H1 (cell line): ENCODE measurements around the gene DPEP3. TPM values are rescaled to one million over a fixed set of nuclear protein-coding genes. Genes with fewer than 3 reads are reported as not detected.
"Not testable (repeated sequence)": the region's sequence is repeated elsewhere in the genome, so short reads cannot be mapped to it uniquely, and the experiment has no call there.

Experiments used
- CTCF ChIA-PET: fragments of 300-600 bp; sonication (Branson Sonifier 250); formaldehyde crosslinking; loops from one replicate; lab custom pipeline; 2021; ENCODE audit not compliant: partially characterized antibody; lab: Charles Lee
- POLR2A ChIA-PET: fragments of 300-600 bp; sonication (Branson Sonifier 250); formaldehyde crosslinking; loops from one replicate; lab custom pipeline; 2021; ENCODE audit warnings: inconsistent platforms; ENCODE audit not compliant: partially characterized antibody; lab: Charles Lee
- DNase-seq, 2 experiments: peaks; one replicate each; pipeline versions ENCODE4 v3.0.0 to v3.0.0-alpha.2; 2010 to 2022; ENCODE audit warnings: low spot score in 2 of 2, low read depth in 1 of 2, mixed read lengths in 1 of 2
- FAIRE-seq: peaks from 2 replicates; lab custom pipeline; 2011; peaks lifted over from hg19 to GRCh38; lab: Jason Lieb, UNC
- H2AFZ ChIP-seq: 2 replicates; pipeline ENCODE4 v1.8.1; 2012; ENCODE audit warnings: low read length, inconsistent platforms
- H2AK5ac ChIP-seq: 2 replicates; pipeline ENCODE4 v1.6.1; 2013; ENCODE audit warnings: low read depth, low read length
- H2BK120ac ChIP-seq: replicated peaks from 2 replicates; pipeline ENCODE3; 2013; ENCODE audit warnings: low read depth, low read length, inconsistent platforms
- H2BK12ac ChIP-seq: 2 replicates; pipeline ENCODE4 v1.6.1; 2013; ENCODE audit warnings: low read depth, low read length
- H2BK15ac ChIP-seq: 2 replicates; pipeline ENCODE4 v1.6.1; 2013; ENCODE audit warnings: low read length
- H2BK20ac ChIP-seq: 2 replicates; pipeline ENCODE4 v1.6.1; 2013; ENCODE audit warnings: low read length
- H2BK5ac ChIP-seq: 2 replicates; pipeline ENCODE4 v1.6.1; 2013; ENCODE audit warnings: low read depth, low read length
- H3K14ac ChIP-seq: 2 replicates; pipeline ENCODE4 v1.6.1; 2013; ENCODE audit warnings: inconsistent platforms; ENCODE audit not compliant: insufficient read length
- H3K18ac ChIP-seq: 2 replicates; pipeline ENCODE4 v1.6.1; 2013; ENCODE audit warnings: low read length; ENCODE audit errors: extremely low read depth
- H3K23ac ChIP-seq: 2 replicates; pipeline ENCODE4 v1.6.1; 2013; ENCODE audit warnings: inconsistent platforms; ENCODE audit not compliant: insufficient read length
- H3K23me2 ChIP-seq: 2 replicates; pipeline ENCODE4 v1.6.1; 2013; ENCODE audit warnings: low read depth, low read length
- H3K27ac ChIP-seq: 2 replicates; pipeline ENCODE4 v1.6.1; 2011; ENCODE audit warnings: low read depth, low read length, inconsistent platforms
- H3K27me3 ChIP-seq, 4 experiments: replicated peaks in 1 of 4; 1 replicate in 1 of 4; 2 replicates in 3 of 4; pipeline versions ENCODE4 v1.6.1 to v1.8.1; 2011 to 2013; ENCODE audit warnings: low read length in 3 of 4, mild to moderate bottlenecking in 3 of 4, inconsistent platforms in 2 of 4, mixed read lengths in 2 of 4, moderate library complexity in 1 of 4; ENCODE audit not compliant: control insufficient read depth in 3 of 4, insufficient read depth in 3 of 4; ENCODE audit errors: extremely low read depth in 1 of 4
- H3K36me3 ChIP-seq, 4 experiments: 2 replicates each; pipeline versions ENCODE4 v1.6.1 to v1.8.1; 2011 to 2013; ENCODE audit warnings: mild to moderate bottlenecking in 4 of 4, low read length in 3 of 4, moderate library complexity in 2 of 4, control low read depth in 1 of 4, inconsistent platforms in 1 of 4; ENCODE audit not compliant: insufficient read depth in 4 of 4, control insufficient read depth in 2 of 4
- H3K4ac ChIP-seq: replicated peaks from 2 replicates; pipeline ENCODE3; 2013; ENCODE audit warnings: low read length, low read depth, mixed read lengths, inconsistent platforms; ENCODE audit not compliant: insufficient read length
- H3K4me1 ChIP-seq, 4 experiments: replicated peaks in 1 of 4; 1 replicate in 1 of 4; 2 replicates in 3 of 4; pipeline versions ENCODE4 v1.6.1 to v1.8.1; 2011 to 2013; ENCODE audit warnings: low read length in 3 of 4, inconsistent platforms in 2 of 4, mixed read lengths in 1 of 4; ENCODE audit not compliant: insufficient read depth in 4 of 4, control insufficient read depth in 3 of 4
- H3K4me2 ChIP-seq, 2 experiments: 2 replicates each; pipeline versions ENCODE4 v1.6.1 to v1.8.1; 2011 to 2013; ENCODE audit warnings: low read depth in 2 of 2, low read length in 2 of 2, control low read depth in 1 of 2, inconsistent platforms in 1 of 2, mild to moderate bottlenecking in 1 of 2; ENCODE audit not compliant: insufficient read depth in 1 of 2
- H3K4me3 ChIP-seq, 4 experiments: fragments of 200-600, 300-600 bp in 1 of 4; sonication (generic), shearing (Covaris generic), sonication (Bioruptor Twin) in 1 of 4; 2 replicates each; pipeline versions ENCODE4 v1.5.1 to v1.8.1; 2011 to 2016; ENCODE audit warnings: low read length in 4 of 4, low read depth in 3 of 4, control low read depth in 2 of 4, inconsistent platforms in 2 of 4, mild to moderate bottlenecking in 2 of 4, mixed read lengths in 1 of 4, moderate library complexity in 1 of 4; ENCODE audit not compliant: insufficient read depth in 2 of 4; ENCODE audit errors: extremely low read depth in 1 of 4
- H3K56ac ChIP-seq: replicated peaks from 2 replicates; pipeline ENCODE3; 2013; ENCODE audit warnings: low read depth, mild to moderate bottlenecking, mixed read lengths, low read length, inconsistent platforms; ENCODE audit not compliant: insufficient read length
- H3K79me1 ChIP-seq: 2 replicates; pipeline ENCODE4 v1.6.1; 2013; ENCODE audit warnings: low read depth, low read length, control low read depth
- H3K79me2 ChIP-seq, 2 experiments: 2 replicates each; pipeline versions ENCODE4 v1.6.1 to v1.8.1; 2012 to 2013; ENCODE audit warnings: low read length in 2 of 2, mild to moderate bottlenecking in 2 of 2, inconsistent platforms in 1 of 2; ENCODE audit not compliant: insufficient read depth in 2 of 2, control insufficient read depth in 1 of 2
- H3K9ac ChIP-seq, 4 experiments: replicated peaks in 1 of 4; 1 replicate in 1 of 4; 2 replicates in 3 of 4; pipeline versions ENCODE4 v1.6.1 to v1.8.1; 2011 to 2013; ENCODE audit warnings: low read depth in 3 of 4, low read length in 3 of 4, control low read depth in 2 of 4, mild to moderate bottlenecking in 2 of 4, moderate library complexity in 2 of 4, inconsistent platforms in 1 of 4; ENCODE audit errors: extremely low read depth in 1 of 4
- H3K9me3 ChIP-seq, 2 experiments: 2 replicates each; pipeline versions ENCODE4 v1.6.1 to v1.8.1; 2012 to 2013; ENCODE audit warnings: mild to moderate bottlenecking in 2 of 2, moderate library complexity in 2 of 2, control low read depth in 1 of 2, inconsistent platforms in 1 of 2, low read depth in 1 of 2, low read length in 1 of 2, mixed read lengths in 1 of 2; ENCODE audit not compliant: insufficient read depth in 2 of 2
- H4K20me1 ChIP-seq, 2 experiments: replicated peaks in 1 of 2; 2 replicates each; pipeline versions ENCODE3 to v1.8.1; 2011 to 2013; ENCODE audit warnings: inconsistent platforms in 2 of 2, low read length in 2 of 2, mild to moderate bottlenecking in 1 of 2; ENCODE audit not compliant: insufficient read depth in 2 of 2, control insufficient read depth in 1 of 2
- H4K5ac ChIP-seq: 2 replicates; pipeline ENCODE4 v1.6.1; 2013; ENCODE audit warnings: low read length, low read depth, mixed read lengths, inconsistent platforms; ENCODE audit not compliant: insufficient read length
- H4K8ac ChIP-seq: 2 replicates; pipeline ENCODE4 v1.8.0; 2013; ENCODE audit warnings: mild to moderate bottlenecking, moderate library complexity, low read length, inconsistent platforms; ENCODE audit not compliant: insufficient read depth; ENCODE audit errors: extremely low read depth
- H4K91ac ChIP-seq: replicated peaks from 2 replicates; pipeline ENCODE3; 2013; ENCODE audit warnings: low read length, mixed read lengths, inconsistent platforms; ENCODE audit not compliant: insufficient read length
- WGBS, 2 experiments: shearing (Covaris generic) in 1 of 2; methylation state at CpG; one replicate each; pipeline versions ENCODE4 v1.1.6 to v1.1.7; 2013 to 2015; ENCODE audit warnings: low lambda C conversion rate in 2 of 2, mixed read lengths in 2 of 2, inconsistent platforms in 1 of 2, low coverage in 1 of 2, missing lambda C conversion rate in 1 of 2; ENCODE audit not compliant: insufficient replicate concordance in 2 of 2, insufficient coverage in 1 of 2, insufficient read length in 1 of 2; ENCODE audit errors: extremely low coverage in 1 of 2, missing lambda C conversion rate in 1 of 2; 5-methylcytosine and 5-hydroxymethylcytosine counted together
- polyA plus RNA-seq, 7 experiments: library from polyadenylated mRNA; depleted of rRNA in 3 of 7; stranded (reverse) in 5 of 7; unstranded in 2 of 7; fragments of >200 nt in 5 of 7; fragments of 200-250 nt in 2 of 7; gene quantifications; 1 replicate in 5 of 7; 2 replicates in 1 of 7; 4 replicates in 1 of 7; pipeline versions ENCODE4 v1.2.1 to v1.2.3, GENCODE V29; 2011 to 2013; ENCODE audit warnings: missing spikeins in 2 of 7, mixed read lengths in 2 of 7
- total RNA-seq: library from RNA; stranded (reverse); fragmentation: NEBNext Ultra II Directional; extraction: Animal tissue kit (Norgen Biotek cat#: 25700); gene quantifications from 2 replicates; pipeline ENCODE4 v1.2.1, GENCODE V29; 2021

DPEP3 gene
- total and polyA plus RNA-seq, 2 of the 8 experiments (the other 6 are each of a cell fraction or from before 2014, with no cell fraction given): 6.5 to 9.9 TPM

DNA sequence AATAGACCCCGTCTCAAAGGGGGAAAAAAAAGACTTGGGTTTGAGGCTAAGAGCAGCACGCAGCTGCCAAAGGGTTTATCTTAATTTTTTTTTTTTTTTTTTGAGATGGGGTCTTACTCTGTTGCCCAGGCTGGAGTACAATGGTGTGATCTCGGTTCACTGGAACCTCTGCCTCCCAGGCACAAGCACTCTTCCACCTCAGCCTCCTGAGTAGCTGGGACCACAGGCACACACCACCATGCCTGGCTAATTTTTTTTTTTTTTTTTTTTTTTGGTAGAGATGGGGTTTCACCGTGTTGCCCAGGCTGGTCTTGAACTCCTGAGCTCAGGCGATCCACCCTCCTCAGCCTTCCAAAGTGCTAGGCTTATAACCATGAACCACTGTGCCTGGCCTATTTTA, 42.6 kb downstream of the DPEP3 start:
- H2BK15ac ChIP-seq, H3K27ac ChIP-seq, POLR2A ChIA-PET, H3K27me3 ChIP-seq, H3K56ac ChIP-seq, H3K79me1 ChIP-seq, H3K4me3 ChIP-seq, H3K23ac ChIP-seq, H3K79me2 ChIP-seq, H2BK20ac ChIP-seq, H2AFZ ChIP-seq, H3K4ac ChIP-seq, H4K5ac ChIP-seq, H3K9me3 ChIP-seq, H3K36me3 ChIP-seq, H3K14ac ChIP-seq, H4K91ac ChIP-seq, H3K18ac ChIP-seq, FAIRE-seq, H2BK12ac ChIP-seq, H2BK120ac ChIP-seq, DNase-seq, H3K9ac ChIP-seq, H4K8ac ChIP-seq, H2BK5ac ChIP-seq: not testable (repeated sequence)
- CTCF ChIA-PET: interaction anchor here (0.7 to 27.1 kb wide), 3 partner anchors 9 to 404 kb away, joined by 5 to 623 read pairs (median 5); partner anchors contain the start of genes EDC4, NRN1L and PSKH1
- peaks cover 18% of the 10 kb centered on the region for H3K23me2 ChIP-seq
- WGBS, 2 experiments: 98% methylated on average over 4 of the region's 5 CpGs; no CpG with 5 or more reads in 1 of the 2 experiments
- H3K4me1 ChIP-seq: peaks cover 0 to 15% (median 8%) of the 10 kb centered on the region in 4 experiments; a peak in 5 of 7 replicates
- peaks cover 6 to 18% of the 10 kb centered on the region in 2 experiments for H4K20me1 ChIP-seq
- peak overlapping the region in 1 of 2 experiments; percentile 96; a peak in 1 of 4 replicates for H3K4me2 ChIP-seq
- 0 out of 2 replicates have a peak overlapping the region, but pooled peaks have one; percentile 2 for H2AK5ac ChIP-seq
